Osteoblast (primary cell): Measurements from ENCODE around the gene IL10RA. TPM values are rescaled to one million over a fixed set of nuclear protein-coding genes. Genes with fewer than 3 reads are reported as not detected.

Experiments used
- DNase-seq: peaks from one replicate; pipeline ENCODE4 v3.0.0; 2011; ENCODE audit warnings: low spot score, mixed read lengths; ENCODE audit not compliant: insufficient read length; ENCODE audit errors: missing footprints
- H2AFZ ChIP-seq: 2 replicates; pipeline ENCODE4 v1.6.0; 2011; ENCODE audit warnings: mild to moderate bottlenecking, low read length
- H3K27ac ChIP-seq: 2 replicates; pipeline ENCODE4 v1.5.1; 2011; ENCODE audit warnings: mild to moderate bottlenecking, low read depth, low read length, moderate library complexity
- H3K27me3 ChIP-seq: 2 replicates; pipeline ENCODE4 v1.6.0; 2012; ENCODE audit warnings: mild to moderate bottlenecking, control low read depth, inconsistent platforms, low read length, moderate library complexity; ENCODE audit not compliant: insufficient read depth
- H3K36me3 ChIP-seq: 2 replicates; pipeline ENCODE4 v1.5.1; 2011; ENCODE audit warnings: mild to moderate bottlenecking, low read length, control low read depth, moderate library complexity; ENCODE audit not compliant: insufficient read depth
- H3K4me1 ChIP-seq: 2 replicates; pipeline ENCODE4 v1.5.1; 2011; ENCODE audit warnings: mild to moderate bottlenecking, low read length, control low read depth, moderate library complexity; ENCODE audit not compliant: insufficient read depth
- H3K4me2 ChIP-seq: 2 replicates; pipeline ENCODE4 v1.6.0; 2011; ENCODE audit warnings: mild to moderate bottlenecking, low read length; ENCODE audit not compliant: insufficient read depth
- H3K4me3 ChIP-seq: fragments of 200-600 bp; sonication (generic); 3 replicates; pipeline ENCODE4 v1.5.1; 2012; ENCODE audit warnings: mild to moderate bottlenecking, low read length, inconsistent platforms; ENCODE audit not compliant: insufficient read depth
- H3K79me2 ChIP-seq: 2 replicates; pipeline ENCODE4 v1.6.0; 2012; ENCODE audit warnings: mild to moderate bottlenecking, low read length, control low read depth, inconsistent platforms; ENCODE audit not compliant: insufficient read depth
- H3K9me3 ChIP-seq: 2 replicates; pipeline ENCODE4 v1.5.1; 2011; ENCODE audit warnings: low read depth, low read length, control low read depth
- H4K20me1 ChIP-seq: 2 replicates; pipeline ENCODE4 v1.6.0; 2012; ENCODE audit warnings: mild to moderate bottlenecking, low read length, control low read depth; ENCODE audit not compliant: insufficient read depth
- CTCF ChIP-seq: IDR thresholded peaks from 2 replicates; pipeline ENCODE4 v1.5.1; 2011; ENCODE audit warnings: mild to moderate bottlenecking, low read depth, low read length, moderate library complexity; ENCODE audit errors: extremely low read depth
- total RNA-seq: library from RNA; depleted of rRNA; stranded (reverse); fragments of >200 nt; gene quantifications from 2 replicates; pipeline ENCODE4 v1.2.3, GENCODE V29; 2012

The IL10RA gene
- total RNA-seq, 1 donor: 1.1 TPM

- H3K27ac ChIP-seq: no peak overlapping the region
Measured at GRCh38 chr11:118008271-118008911, 22.2 kb downstream of the IL10RA start.

GRCh38 chr11:118009864-118010737, 23.9 kb downstream of the IL10RA start:
- Histone ChIP-seq H4K20me1 (no peaks in the 10 kb centered on the region), H3K27me3 (peaks cover 3% of the 10 kb centered on the region), H3K36me3 (no peaks in the 10 kb centered on the region), H3K4me1 (no peaks in the 10 kb centered on the region), H3K4me3 (no peak overlapping the region), H3K79me2 (no peaks in the 10 kb centered on the region), H2AFZ (no peak overlapping the region), H3K27ac (no peak overlapping the region), H3K9me3 (no peaks in the 10 kb centered on the region), H3K4me2 (no peak overlapping the region)
- TF ChIP-seq CTCF: no peak
- DNase-seq: no peak

More at GRCh38 chr11:118008271-118008911, 22.2 kb downstream of the IL10RA start:
- Histone ChIP-seq H2AFZ (no peak overlapping the region), H3K9me3 (no peaks in the 10 kb centered on the region), H3K4me2 (no peak overlapping the region), H3K36me3 (no peaks in the 10 kb centered on the region), H3K4me1 (no peaks in the 10 kb centered on the region), H3K4me3 (no peak overlapping the region), H3K79me2 (no peaks in the 10 kb centered on the region), H3K27me3 (peaks cover 3% of the 10 kb centered on the region), H4K20me1 (no peaks in the 10 kb centered on the region)
- no peak for TF ChIP-seq CTCF
- DNase-seq: no peak

GRCh38 chr11:118010738-118011461, 24.7 kb downstream of the IL10RA start:
- Histone ChIP-seq H3K4me2 (no peak overlapping the region), H3K4me3 (no peak overlapping the region), H3K9me3 (no peaks in the 10 kb centered on the region), H3K27ac (no peak overlapping the region), H2AFZ (no peak overlapping the region), H3K4me1 (no peaks in the 10 kb centered on the region), H4K20me1 (no peaks in the 10 kb centered on the region), H3K36me3 (no peaks in the 10 kb centered on the region), H3K27me3 (peaks cover 3% of the 10 kb centered on the region), H3K79me2 (no peaks in the 10 kb centered on the region)
- TF ChIP-seq CTCF: no peak
- DNase-seq: no peak
